Activated naive CD8-positive, alpha-beta T cell (primary cell): ENCODE results near the gene BIRC3.
"Not testable (repeated sequence)": the region's sequence is repeated elsewhere in the genome, so short reads cannot be mapped to it uniquely, and the experiment has no call there.

ENCODE experiments used
- H3K27ac Mint-ChIP-seq: one replicate; pipeline ENCODE4 v1.8.0; 2021; ENCODE audit warnings: mixed read lengths
- H3K27me3 Mint-ChIP-seq: one replicate; pipeline ENCODE4 v1.8.0; 2021; ENCODE audit warnings: mixed read lengths
- H3K36me3 Mint-ChIP-seq: one replicate; pipeline ENCODE4 v1.8.0; 2021; ENCODE audit warnings: mixed read lengths
- H3K4me1 Mint-ChIP-seq: one replicate; pipeline ENCODE4 v1.8.0; 2021; ENCODE audit warnings: low read depth, mixed read lengths
- H3K4me3 Mint-ChIP-seq: one replicate; pipeline ENCODE4 v1.8.0; 2021; ENCODE audit warnings: mild to moderate bottlenecking, mixed read lengths
- H3K9me3 Mint-ChIP-seq: one replicate; pipeline ENCODE4 v1.8.0; 2021; ENCODE audit warnings: low read depth, mixed read lengths

BIRC3 gene

DNA sequence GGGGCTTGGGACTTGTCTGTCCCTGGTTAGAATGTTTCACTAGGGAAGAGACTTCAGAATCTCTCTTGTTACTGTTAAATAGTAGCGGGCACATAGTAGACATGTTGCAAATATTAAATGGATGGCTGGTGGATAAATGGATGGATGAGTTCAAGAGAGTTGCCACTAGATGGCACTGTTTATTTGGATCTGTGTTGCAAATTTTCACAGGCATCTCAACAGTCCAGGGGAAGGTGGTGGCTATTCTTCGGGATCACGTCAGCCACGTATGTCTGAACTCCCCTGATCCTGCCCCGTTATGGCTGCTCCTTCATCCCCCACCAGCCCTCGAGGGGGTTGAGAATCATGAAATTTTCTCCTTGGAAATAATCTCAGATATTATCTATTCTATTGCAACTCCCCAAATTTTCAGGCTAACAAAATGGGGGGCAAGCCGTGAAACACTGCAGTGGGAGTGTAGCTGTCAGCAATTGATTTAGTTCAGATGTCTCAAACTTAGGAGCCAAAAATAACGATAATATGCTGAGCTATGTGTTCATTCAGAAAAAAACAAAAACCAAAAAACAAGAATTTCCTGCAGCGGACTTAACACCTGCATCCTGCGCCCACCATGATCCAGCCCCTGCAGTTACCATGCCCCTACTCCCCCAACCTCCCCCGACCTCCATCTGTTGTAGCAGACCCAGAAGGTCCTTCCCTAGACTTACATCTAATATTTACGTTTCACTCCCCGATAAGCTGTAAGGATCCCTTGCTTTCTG lies 29.1 kb upstream of the BIRC3 start:
- H3K36me3 Mint-ChIP-seq: no peaks in the 10 kb centered on the region
- H3K9me3 Mint-ChIP-seq: no peaks in the 10 kb centered on the region
- peaks cover 17% of the 10 kb centered on the region for H3K4me1 Mint-ChIP-seq
- H3K27ac Mint-ChIP-seq: peak overlapping the region; percentile 23
- peaks cover 2% of the 10 kb centered on the region for H3K27me3 Mint-ChIP-seq
- H3K4me3 Mint-ChIP-seq: no peak overlapping the region

DNA sequence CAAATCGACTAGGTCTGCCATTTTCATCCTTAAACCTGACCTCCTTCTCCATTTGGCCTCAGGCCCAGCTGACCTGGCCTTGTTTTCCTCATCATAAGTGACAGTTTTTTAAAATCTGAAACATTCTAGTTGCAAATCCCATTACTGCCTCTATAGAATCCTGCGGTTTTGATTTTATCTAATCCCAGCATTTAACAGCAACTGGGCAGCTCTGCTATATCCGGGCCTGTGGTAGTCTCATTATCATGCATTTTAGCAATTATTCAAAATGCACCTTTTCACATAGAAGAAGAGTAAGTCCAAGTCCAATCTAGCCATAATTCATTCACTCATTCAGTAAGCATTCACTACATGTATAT lies 28.6 kb upstream of the BIRC3 start:
- no peak overlapping the region for H3K4me3 Mint-ChIP-seq
- no peak overlapping the region for H3K27ac Mint-ChIP-seq
- peaks cover 2% of the 10 kb centered on the region for H3K27me3 Mint-ChIP-seq
- H3K36me3 Mint-ChIP-seq: no peaks in the 10 kb centered on the region
- H3K4me1 Mint-ChIP-seq: peaks cover 18% of the 10 kb centered on the region
- no peaks in the 10 kb centered on the region for H3K9me3 Mint-ChIP-seq

DNA sequence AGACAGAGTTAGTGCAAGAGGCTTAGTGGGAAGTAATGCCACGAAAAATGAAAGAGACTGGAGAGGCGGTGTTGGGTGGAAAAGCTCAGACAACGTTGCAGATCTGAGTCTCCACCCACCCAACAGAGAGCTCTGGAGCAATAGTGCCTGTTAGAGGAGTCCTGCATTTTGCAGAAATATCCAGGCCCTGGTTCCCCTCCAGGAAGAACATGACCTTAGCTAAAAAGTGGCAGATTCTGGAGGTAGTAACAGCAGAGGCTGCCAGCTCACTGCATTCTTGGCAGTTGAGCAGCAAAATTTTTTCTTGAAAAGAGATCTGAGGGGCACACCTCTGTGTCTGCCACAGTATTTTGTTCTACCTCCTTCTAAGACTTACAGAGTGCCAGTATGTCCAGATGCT lies 27.7 kb upstream of the BIRC3 start:
- H3K4me1 Mint-ChIP-seq: peaks cover 26% of the 10 kb centered on the region

DNA sequence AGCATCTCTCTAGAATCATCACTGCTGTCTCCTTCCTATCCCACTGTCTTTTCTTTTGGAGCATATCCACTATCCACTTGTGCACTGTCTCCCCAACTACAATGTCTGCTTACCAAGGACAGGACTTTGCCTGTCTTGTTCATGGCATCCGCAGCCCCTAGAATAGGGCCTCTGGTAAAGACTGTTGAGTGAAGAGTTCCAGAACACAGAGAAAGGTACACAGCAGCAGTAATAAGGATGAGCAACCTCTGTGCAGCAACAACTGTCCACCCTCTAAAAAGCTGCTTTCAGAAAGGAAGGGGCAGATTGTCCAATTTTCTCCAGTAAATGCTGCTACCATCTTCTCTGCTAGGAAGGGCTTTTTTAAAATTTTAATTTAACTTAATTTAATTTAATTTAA lies 25.5 kb upstream of the BIRC3 start:
- no peak overlapping the region for H3K27ac Mint-ChIP-seq
- H3K36me3 Mint-ChIP-seq: no peaks in the 10 kb centered on the region
- no peaks in the 10 kb centered on the region for H3K9me3 Mint-ChIP-seq
- H3K27me3 Mint-ChIP-seq: peaks cover 2% of the 10 kb centered on the region
- H3K4me1 Mint-ChIP-seq: peaks cover 33% of the 10 kb centered on the region
- H3K4me3 Mint-ChIP-seq: no peak overlapping the region

More for the DNA sequence above, 27.7 kb upstream of the BIRC3 start:
- Mint-ChIP-seq H3K27ac (no peak overlapping the region), H3K36me3 (no peaks in the 10 kb centered on the region), H3K4me3 (no peak overlapping the region), H3K9me3 (no peaks in the 10 kb centered on the region), H3K27me3 (peaks cover 2% of the 10 kb centered on the region)

DNA sequence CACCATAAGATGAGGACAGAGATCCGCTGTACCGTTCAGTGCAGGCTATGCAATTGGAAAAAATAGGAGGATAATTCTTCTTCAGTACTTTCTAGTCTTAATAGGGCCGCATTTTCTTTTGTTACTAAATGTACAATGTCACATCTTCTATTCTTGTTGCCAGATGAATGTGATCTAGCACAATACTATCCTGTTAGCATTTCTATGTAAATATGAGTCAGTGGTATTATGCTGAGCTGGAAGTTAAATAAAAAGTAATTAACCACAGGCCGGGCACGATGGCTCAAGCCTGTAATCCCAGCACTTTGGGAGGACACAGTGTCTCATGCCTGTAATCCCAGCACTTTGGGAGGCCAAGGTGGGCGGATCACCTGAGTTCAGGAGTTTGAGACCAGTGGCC lies 24.4 kb upstream of the BIRC3 start:
- Mint-ChIP-seq H3K36me3 (no peaks in the 10 kb centered on the region), H3K27ac (peak overlapping the region; percentile 3), H3K9me3 (no peaks in the 10 kb centered on the region), H3K4me3 (no peak overlapping the region), H3K4me1 (peaks cover 31% of the 10 kb centered on the region), H3K27me3 (no peaks in the 10 kb centered on the region)

DNA sequence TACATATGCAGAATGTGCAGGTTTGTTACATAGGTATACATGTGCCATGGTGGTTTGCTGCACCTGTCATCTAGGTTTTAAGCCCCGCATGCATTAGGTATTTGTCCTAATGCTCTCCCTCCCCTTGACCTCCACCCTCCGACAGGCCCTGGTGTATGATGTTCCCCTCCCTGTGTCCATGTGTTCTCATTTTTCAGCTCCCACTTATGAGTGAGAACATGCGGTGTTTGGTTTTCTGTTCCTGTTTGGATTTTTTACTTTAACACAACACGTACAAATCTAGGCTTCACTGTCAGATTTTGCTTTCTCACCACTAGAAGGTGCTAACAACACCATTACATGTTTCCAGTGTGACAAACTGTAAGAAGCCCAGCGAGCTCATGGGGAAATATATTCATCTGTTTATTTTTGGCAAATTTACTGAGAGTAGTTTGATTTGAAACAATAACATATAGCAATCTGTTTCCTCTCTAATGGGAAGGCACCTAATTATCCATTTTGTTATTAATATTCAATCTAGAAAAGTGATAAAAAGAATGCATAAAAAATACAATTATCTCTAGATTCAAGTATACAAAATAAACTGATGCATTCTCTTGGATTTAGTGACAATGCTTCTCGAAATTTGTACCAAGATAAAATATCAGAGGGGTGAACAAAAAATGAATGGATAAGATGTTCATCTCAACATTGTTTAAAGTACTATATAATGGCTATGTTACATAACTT lies 23.2 kb upstream of the BIRC3 start:
- Mint-ChIP-seq H3K4me1 (peaks cover 22% of the 10 kb centered on the region), H3K27me3 (no peaks in the 10 kb centered on the region), H3K4me3 (peak overlapping the region; percentile 95), H3K27ac (peak overlapping the region; percentile 97), H3K36me3 (peaks cover under 1% of the 10 kb centered on the region), H3K9me3 (no peaks in the 10 kb centered on the region)

DNA sequence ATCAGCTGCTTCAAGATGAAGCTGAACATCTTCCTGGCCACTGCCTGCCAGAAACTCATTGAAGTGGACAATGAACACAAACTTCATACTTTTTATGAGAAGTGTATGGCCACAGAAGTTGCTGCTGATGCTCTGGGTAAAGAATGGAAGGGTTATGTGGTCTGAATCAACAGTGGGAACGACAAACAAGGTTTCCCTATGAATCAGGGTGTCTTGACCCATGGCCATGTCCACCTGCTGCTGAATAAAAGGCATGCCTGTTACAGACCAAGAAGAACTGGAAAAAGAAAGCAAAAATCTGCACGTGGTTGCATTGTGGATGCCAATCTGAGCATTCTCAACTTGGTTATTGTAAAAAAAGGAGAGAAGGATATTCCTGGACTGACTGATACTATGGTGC lies 22.2 kb upstream of the BIRC3 start:
- Mint-ChIP-seq H3K27me3 (no peaks in the 10 kb centered on the region), H3K4me1 (peaks cover 29% of the 10 kb centered on the region), H3K4me3 (no peak overlapping the region), H3K36me3 (peaks cover 2% of the 10 kb centered on the region), H3K9me3 (no peaks in the 10 kb centered on the region), H3K27ac (peak overlapping the region; percentile 65)

DNA sequence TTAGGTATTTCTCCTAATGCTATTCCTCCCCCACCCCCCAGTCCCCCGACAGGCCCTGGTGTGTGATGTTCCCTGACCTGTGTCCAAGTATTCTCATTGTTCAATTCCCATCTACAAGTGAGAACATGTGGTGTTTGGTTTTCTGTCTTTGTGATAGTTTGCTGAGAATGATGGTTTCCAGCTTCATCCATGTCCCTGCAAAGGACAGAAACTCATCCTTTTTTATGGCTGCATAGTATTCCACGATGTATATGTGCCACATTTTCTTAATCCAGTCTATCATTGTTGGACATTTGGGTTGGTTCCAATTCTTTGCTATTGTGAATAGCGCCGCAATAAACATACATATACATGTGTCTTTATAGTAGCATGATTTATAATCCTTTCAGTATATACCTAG lies 20.5 kb upstream of the BIRC3 start:
- not testable (repeated sequence) for H3K27me3 Mint-ChIP-seq, H3K4me3 Mint-ChIP-seq, H3K9me3 Mint-ChIP-seq, H3K36me3 Mint-ChIP-seq, H3K27ac Mint-ChIP-seq
- peaks cover 46% of the 10 kb centered on the region for H3K4me1 Mint-ChIP-seq

DNA sequence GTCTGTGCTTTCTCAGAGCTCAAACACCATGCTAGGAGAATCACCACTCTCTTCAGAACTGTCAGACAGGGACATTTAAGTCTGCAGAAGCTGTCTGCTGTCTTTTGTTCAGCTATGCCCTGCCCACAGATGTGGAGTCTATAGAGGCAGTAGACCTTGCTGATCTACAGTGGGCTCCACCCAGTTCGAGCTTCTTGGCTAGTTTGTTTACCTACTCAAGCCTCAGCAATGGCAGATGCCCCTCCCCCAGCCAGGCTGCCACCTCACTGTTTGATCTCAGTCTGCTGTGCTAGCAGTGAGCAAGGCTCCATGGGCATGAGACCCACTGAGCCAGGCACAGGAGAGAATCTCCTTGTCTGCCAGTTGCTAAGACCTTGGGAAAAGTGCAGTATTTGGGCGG lies 16.4 kb upstream of the BIRC3 start:
- H3K36me3 Mint-ChIP-seq: peaks cover 19% of the 10 kb centered on the region
- H3K4me1 Mint-ChIP-seq: peaks cover 61% of the 10 kb centered on the region
- H3K4me3 Mint-ChIP-seq, H3K27ac Mint-ChIP-seq, H3K27me3 Mint-ChIP-seq: not testable (repeated sequence)
- peaks cover 23% of the 10 kb centered on the region for H3K9me3 Mint-ChIP-seq

DNA sequence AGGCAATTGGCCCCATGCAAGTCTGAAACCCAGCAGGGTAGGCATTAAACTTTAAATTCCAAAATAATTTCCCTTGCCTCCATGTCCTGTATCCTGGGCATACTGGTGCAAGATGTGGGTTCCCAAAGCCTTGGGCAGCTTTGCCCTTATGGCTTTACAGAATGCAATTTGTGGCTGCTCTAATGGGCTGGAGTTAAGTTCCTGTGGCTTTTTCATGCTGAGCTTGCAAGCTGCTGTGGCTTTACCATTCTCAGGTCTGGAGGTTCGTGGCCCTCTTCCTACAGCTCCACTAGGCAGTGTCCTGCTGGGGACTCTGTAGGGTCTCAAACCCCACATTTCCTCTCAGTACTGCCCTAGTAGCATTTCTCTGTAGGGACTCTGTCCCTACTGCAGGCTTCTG lies 15.0 kb upstream of the BIRC3 start:
- H3K4me1 Mint-ChIP-seq: peaks cover 73% of the 10 kb centered on the region
- H3K9me3 Mint-ChIP-seq: peaks cover 23% of the 10 kb centered on the region
- H3K27me3 Mint-ChIP-seq: no peaks in the 10 kb centered on the region
- H3K27ac Mint-ChIP-seq: peak overlapping the region; percentile 75
- peak overlapping the region; percentile 25 for H3K4me3 Mint-ChIP-seq
- peaks cover 19% of the 10 kb centered on the region for H3K36me3 Mint-ChIP-seq

DNA sequence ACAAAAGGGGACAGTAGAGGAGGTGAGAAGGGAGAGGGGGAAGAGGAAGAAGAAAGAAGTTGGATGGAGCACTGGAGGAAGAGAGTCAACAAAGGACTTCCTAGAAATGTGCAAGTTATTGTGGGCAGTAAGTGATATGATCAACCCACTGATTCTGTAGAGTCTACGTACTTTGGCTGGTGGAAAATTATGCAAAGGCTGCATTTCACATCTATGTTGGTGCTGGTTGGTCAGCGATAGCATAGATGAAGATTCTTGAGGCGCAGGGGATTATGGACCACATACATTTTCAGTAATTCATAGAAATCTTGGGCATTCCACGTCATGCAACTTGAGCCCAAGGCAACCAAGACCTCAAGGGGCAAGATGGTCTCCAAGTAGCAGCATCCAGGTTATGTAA lies 12.6 kb upstream of the BIRC3 start:
- no peaks in the 10 kb centered on the region for H3K27me3 Mint-ChIP-seq
- peaks cover 18% of the 10 kb centered on the region for H3K36me3 Mint-ChIP-seq
- peak overlapping the region; percentile 96 for H3K27ac Mint-ChIP-seq
- peaks cover 23% of the 10 kb centered on the region for H3K9me3 Mint-ChIP-seq
- peak overlapping the region; percentile 33 for H3K4me3 Mint-ChIP-seq
- peaks cover 75% of the 10 kb centered on the region for H3K4me1 Mint-ChIP-seq

DNA sequence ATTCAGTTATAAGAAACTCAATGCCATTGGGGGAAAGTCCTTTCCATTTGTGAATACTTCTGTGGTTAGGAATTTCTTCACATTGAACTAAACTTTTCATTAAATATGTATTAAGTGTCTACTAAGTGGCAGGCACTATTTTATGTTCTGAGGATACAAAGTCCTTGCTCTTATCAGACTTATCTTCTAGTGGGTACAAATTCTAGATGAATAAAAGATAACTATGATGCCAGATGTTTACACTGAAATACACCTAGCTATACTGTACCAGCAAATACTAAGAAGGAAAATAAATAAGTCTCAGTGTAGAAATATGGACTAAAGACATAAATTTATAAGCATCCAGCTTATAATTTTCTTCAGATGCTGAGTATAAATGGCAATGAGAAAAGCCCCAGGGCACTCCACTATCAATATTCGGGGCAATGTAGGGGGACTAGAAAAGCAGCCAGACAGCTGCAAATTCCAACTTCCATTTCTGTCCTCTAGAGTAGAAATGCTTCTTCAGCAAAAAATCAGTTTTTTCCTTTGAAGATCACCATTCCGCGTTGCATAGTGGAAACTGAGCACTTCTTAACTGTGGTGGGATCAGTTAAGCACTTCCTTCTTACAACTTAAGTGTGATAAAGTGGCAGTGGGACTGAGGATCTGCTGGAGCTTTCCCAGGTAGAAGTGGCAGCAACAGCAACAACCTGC lies 11.8 kb upstream of the BIRC3 start:
- peak overlapping the region; percentile 75 for H3K4me3 Mint-ChIP-seq
- peaks cover 67% of the 10 kb centered on the region for H3K4me1 Mint-ChIP-seq
- no peaks in the 10 kb centered on the region for H3K27me3 Mint-ChIP-seq
- H3K27ac Mint-ChIP-seq: peak overlapping the region; percentile 96
- peaks cover 23% of the 10 kb centered on the region for H3K9me3 Mint-ChIP-seq
- H3K36me3 Mint-ChIP-seq: peaks cover 18% of the 10 kb centered on the region

DNA sequence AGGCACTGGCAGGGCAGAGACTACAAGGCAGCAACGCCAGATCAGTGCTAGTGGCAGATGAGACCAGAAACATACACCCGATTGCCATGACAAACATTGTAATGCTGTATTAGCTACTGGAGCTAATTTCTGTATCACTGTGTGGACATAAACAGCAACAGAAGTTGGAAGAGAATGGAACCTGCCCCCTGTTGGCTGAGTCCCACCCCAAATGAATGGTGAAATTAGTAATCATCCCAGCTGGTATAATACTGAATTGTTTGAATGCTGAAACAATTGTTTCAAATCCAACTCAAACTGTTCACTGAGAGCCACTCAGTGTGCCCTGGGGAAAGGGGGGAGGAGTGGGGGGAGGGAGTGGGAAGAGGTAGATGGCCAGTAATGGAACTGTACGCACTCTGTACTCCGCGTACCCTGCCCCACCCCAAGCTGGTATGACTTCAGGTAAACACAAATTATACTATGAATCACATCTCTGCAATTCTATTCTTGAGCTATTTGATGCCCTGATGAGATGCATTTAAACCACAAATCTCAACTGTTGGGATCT lies 11.2 kb upstream of the BIRC3 start:
- Mint-ChIP-seq H3K36me3 (peaks cover 18% of the 10 kb centered on the region), H3K4me3 (peak overlapping the region; percentile 75), H3K27ac (peak overlapping the region; percentile 96), H3K4me1 (peaks cover 64% of the 10 kb centered on the region), H3K27me3 (no peaks in the 10 kb centered on the region), H3K9me3 (peaks cover 23% of the 10 kb centered on the region)

DNA sequence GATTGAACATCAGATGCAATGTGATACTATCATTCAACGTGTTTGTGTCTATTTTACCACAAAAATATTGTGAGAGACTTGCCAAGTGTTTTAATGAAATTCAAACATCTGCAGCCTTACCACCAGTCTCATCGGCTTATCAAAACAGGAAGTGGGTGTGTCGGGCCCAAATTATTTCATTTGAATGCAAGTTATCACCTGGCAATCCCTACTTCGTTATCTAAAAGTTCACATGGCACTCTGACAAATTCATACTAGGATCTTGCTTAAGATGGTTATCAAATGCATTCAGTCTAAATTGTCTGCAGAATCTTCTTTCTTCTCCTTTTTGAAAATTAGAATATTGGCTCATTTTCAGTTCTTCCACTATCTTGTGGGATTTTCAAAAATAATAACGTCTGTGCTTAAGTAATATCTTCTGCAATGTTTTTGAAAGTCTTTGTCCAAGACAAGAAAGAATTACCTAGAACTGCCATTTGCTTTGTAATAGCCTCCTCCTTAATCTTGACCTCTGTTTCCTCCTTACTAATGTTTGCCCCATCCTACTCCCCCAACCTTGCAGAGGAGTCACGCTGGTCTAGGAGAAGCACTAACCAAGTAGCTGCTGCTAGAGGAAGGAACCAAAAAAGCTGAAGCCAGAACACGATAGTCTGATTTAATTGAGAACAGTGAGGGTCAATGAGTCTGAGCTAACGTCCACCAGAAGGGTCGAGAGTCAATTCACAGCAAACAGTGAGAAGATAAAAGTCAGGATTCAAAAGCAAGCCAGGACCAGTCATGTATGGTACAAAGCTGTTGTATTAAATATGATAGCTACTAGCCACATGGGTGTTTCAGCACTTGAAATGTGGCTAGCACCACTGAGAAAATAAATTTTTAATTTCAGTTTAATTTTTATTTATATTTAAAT lies 10.2 kb upstream of the BIRC3 start:
- Mint-ChIP-seq H3K4me3 (peak overlapping the region; percentile 63), H3K9me3 (peaks cover 17% of the 10 kb centered on the region), H3K27me3 (no peaks in the 10 kb centered on the region), H3K27ac (peak overlapping the region; percentile 96), H3K36me3 (peaks cover 15% of the 10 kb centered on the region), H3K4me1 (peaks cover 60% of the 10 kb centered on the region)
